RWPE2 (cell line): ENCODE data around the gene MRPL24.
A peak's percentile ranks its signal among the peaks of the same experiment; 100 is the strongest.

Experiments used
- ATAC-seq: fragments of 200-7000 bp; cut with Tn5 transposase; 3 replicates; pipeline ENCODE4 v1.9.1; 2021; ENCODE audit warnings: low read depth
- DNase-seq: peaks from one replicate; pipeline ENCODE4 v3.0.0-alpha.2; 2020; ENCODE audit warnings: low spot score
- H3K27ac ChIP-seq: fragments of 450-650 bp; 2 replicates; pipeline ENCODE4 v1.5.1; 2017; ENCODE audit warnings: mild to moderate bottlenecking; ENCODE audit not compliant: poor library complexity, severe bottlenecking
- H3K27me3 ChIP-seq: fragments of 250-450 bp; sonication (Bioruptor Pico); 2 replicates; pipeline ENCODE4 v1.5.1; 2021; ENCODE audit warnings: mild to moderate bottlenecking, moderate library complexity; ENCODE audit not compliant: insufficient read depth, poor library complexity, severe bottlenecking
- H3K36me3 ChIP-seq: fragments of 250-450 bp; sonication (Bioruptor Pico); 2 replicates; pipeline ENCODE4 v1.5.1; 2020; ENCODE audit warnings: low read depth, mild to moderate bottlenecking, moderate library complexity
- H3K4me1 ChIP-seq: fragments of 250-450 bp; sonication (Bioruptor Pico); 2 replicates; pipeline ENCODE4 v1.5.1; 2021; ENCODE audit warnings: mild to moderate bottlenecking, moderate library complexity; ENCODE audit not compliant: insufficient read depth, poor library complexity, severe bottlenecking
- H3K4me3 ChIP-seq: fragments of 250-450 bp; sonication (Bioruptor Pico); 2 replicates; pipeline ENCODE4 v1.5.1; 2021; ENCODE audit warnings: mild to moderate bottlenecking, moderate library complexity; ENCODE audit not compliant: severe bottlenecking
- H3K9me3 ChIP-seq: fragments of 250-450 bp; sonication (Bioruptor Pico); 2 replicates; pipeline ENCODE4 v1.5.1; 2021; ENCODE audit warnings: mild to moderate bottlenecking, moderate library complexity; ENCODE audit not compliant: severe bottlenecking
- CTCF ChIP-seq: fragments of 450-650 bp; IDR thresholded peaks from one replicate; pipeline ENCODE4 v1.5.1; 2017; ENCODE audit warnings: mild to moderate bottlenecking, moderate library complexity; ENCODE audit not compliant: poor library complexity, severe bottlenecking

Gene MRPL24

DNA sequence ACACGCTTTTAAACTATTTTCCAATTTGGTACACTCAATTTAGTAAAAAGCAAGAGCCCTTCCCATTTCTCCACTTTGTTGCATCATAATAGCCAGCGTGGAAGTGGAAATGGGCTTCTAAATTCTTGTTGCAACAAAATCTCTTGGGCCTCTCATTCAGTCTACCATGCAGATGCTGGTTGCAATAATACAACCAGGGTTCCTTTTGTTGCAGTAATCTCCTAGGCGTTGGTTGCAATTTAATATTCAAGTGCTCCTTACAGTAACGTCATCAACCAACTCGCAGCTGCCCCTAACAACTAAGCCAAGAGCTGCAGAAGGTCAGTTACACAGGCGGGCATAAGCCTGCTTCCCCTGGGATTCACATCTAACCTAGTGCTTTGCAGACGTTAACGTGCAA, 13.3 kb upstream of the MRPL24 start:
- Histone ChIP-seq H3K4me3 (no peak overlapping the region), H3K9me3 (no peaks in the 10 kb centered on the region), H3K36me3 (peaks cover 9% of the 10 kb centered on the region), H3K27ac (no peak overlapping the region), H3K27me3 (no peaks in the 10 kb centered on the region), H3K4me1 (peaks cover 11% of the 10 kb centered on the region)
- no peak for TF ChIP-seq CTCF
- DNase-seq: no peak
- ATAC-seq: no peak

- H3K27ac ChIP-seq: peak overlapping the region; percentile 98
- peaks cover 12% of the 10 kb centered on the region for H3K36me3 ChIP-seq
- DNase-seq (no peak), ATAC-seq (no peak)
- H3K27me3 ChIP-seq: no peaks in the 10 kb centered on the region
- no peaks in the 10 kb centered on the region for H3K9me3 ChIP-seq
- H3K4me3 ChIP-seq: peak overlapping the region; percentile 67
- no peak for TF ChIP-seq CTCF
- H3K4me1 ChIP-seq: peaks cover 22% of the 10 kb centered on the region
Observed at GRCh38 chr1:156752843-156753482, 12.1 kb upstream of the MRPL24 start.

GRCh38 chr1:156751757-156752481, 11.0 kb upstream of the MRPL24 start:
- Histone ChIP-seq H3K4me1 (peaks cover 28% of the 10 kb centered on the region), H3K4me3 (peak overlapping the region; percentile 67), H3K36me3 (peaks cover 19% of the 10 kb centered on the region), H3K27me3 (no peaks in the 10 kb centered on the region), H3K9me3 (no peaks in the 10 kb centered on the region), H3K27ac (peak overlapping the region; percentile 98)
- peak; percentile 47 for ATAC-seq
- no peak for TF ChIP-seq CTCF
- DNase-seq: peak; percentile 96

GRCh38 chr1:156751451-156751756, 10.5 kb upstream of the MRPL24 start, which contains the start of gene HDGF:
HDGF (minus strand) TSS chr1:156751675; CDS start chr1:156751429, 246 bp downstream.
- peaks cover 19% of the 10 kb centered on the region for H3K36me3 ChIP-seq
- DNase-seq: no peak
- TF ChIP-seq CTCF: no peak
- H3K9me3 ChIP-seq: no peaks in the 10 kb centered on the region
- H3K4me3 ChIP-seq: peak within 1 kb of the TSS; percentile 67
- H3K27ac ChIP-seq: peak within 1 kb of the TSS; percentile 98
- no peak for ATAC-seq
- peaks cover 28% of the 10 kb centered on the region for H3K4me1 ChIP-seq
- no peaks in the 10 kb centered on the region for H3K27me3 ChIP-seq
